SK-N-MC (cell line): ENCODE measurements around the gene PHF5A.

Experiments used
- EZH2 ChIP-seq: fragments of 200-600 bp; sonication (generic); IDR thresholded peaks from one replicate; pipeline ENCODE4 v1.6.1; 2017; ENCODE audit warnings: antibody characterized with exemption
- POLR2AphosphoS5 ChIP-seq: IDR thresholded peaks from 2 replicates; pipeline ENCODE4 v1.6.1; 2012; ENCODE audit warnings: mild to moderate bottlenecking, low read depth, low read length, borderline replicate concordance

- TF ChIP-seq EZH2 (no peak), POLR2AphosphoS5 (no peak)
Measured at GRCh38 chr22:41505511-41506220, 37.2 kb upstream of the PHF5A start.
